ENCODE results near the gene HTR1D.
A peak's percentile ranks its signal among the peaks of the same experiment; 100 is the strongest.

Gene HTR1D

DNA sequence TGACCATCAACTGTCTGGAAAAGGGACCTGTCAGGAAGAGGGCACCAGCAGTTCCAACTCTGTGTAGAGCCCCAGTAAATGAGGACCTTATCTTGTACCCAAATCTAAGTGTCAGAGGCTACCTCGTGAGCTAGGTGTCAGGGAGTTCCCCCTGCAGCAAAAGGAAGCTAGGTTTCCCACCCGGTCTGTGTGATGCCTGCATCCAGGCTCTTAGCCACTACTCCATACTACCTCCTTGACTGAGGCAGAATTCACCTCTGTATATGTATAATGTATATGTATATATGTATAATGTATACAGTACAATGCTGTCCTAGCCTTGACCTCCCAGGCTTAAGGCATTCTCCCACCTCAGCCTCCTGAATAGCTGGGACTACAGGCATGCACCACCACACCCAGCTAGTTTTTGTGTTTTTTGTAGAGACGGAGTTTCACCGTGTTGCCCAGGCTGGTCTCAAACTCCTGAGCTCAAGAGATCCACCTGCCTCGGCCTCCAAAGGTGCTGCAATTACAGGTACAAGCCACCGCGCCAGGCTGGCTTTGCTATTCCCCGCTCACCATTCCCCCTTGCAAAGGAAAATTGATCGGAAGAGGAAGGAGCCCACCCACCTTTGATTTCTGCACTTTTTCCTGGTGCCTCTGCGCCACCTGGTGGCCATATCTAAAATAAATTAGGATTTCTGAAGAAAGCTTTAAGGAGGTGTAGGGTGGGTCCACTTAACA is 32.9 kb downstream of the HTR1D start:
- peak; percentile 40 for DNase-seq

DNA sequence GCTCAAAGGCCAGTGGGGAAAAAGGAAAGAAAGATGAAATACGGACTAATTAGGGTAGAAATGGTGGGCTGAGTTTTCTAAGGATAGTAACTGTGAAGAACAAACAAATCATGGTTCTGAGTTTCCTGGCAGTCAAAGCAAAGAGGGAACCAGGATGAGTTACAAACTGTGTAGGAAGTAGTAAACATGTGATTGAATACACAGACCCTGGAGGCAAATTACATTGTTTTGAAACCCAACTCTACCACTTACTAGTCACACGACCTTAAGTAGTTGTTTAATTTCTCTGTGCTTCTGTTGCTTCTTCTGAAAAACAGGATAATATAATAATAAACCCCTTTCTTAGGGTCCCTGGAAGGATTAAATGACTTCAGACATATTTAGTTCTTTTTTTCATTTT is 37.4 kb downstream of the HTR1D start:
- DNase-seq = no peak

DNA sequence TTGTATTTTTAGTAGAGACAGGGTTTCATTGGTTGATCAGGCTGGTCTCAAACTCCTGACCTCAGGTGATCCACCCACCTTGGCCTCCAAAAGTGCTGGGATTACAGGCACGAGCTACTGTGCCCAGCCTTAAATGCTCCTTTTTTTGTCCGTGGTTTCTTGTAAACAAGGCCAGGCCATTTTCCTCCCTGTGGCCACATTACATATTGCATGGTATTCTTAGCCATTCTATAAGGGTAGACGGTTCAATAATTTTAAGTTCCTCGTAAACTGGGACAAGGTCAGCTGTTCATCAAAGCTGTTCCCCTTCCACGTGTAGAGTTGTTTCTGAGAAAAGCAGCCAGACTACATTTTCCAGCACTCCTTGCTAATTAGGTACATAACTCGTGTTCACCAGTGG is 38.4 kb downstream of the HTR1D start:
- no peak for DNase-seq

DNA sequence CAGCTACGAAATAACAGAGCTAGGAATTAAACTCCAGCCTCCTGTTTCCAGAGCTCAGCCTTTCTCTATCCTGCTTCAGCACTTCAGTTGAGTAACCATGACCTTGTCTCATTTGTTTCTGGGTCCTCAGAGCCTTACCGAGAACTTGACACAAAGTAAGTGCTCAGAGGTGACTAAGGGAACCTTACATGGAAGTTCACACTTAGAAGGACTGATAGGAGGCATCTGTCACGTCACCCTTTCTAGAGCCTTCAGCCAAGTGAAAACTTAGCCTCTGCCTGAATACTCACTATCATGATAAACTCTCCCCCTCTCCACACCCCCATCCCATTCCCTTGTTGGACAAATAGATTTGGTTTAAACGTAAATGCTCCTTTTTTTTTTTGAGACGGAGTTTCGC is 38.9 kb downstream of the HTR1D start:
- no peak for DNase-seq

DNA sequence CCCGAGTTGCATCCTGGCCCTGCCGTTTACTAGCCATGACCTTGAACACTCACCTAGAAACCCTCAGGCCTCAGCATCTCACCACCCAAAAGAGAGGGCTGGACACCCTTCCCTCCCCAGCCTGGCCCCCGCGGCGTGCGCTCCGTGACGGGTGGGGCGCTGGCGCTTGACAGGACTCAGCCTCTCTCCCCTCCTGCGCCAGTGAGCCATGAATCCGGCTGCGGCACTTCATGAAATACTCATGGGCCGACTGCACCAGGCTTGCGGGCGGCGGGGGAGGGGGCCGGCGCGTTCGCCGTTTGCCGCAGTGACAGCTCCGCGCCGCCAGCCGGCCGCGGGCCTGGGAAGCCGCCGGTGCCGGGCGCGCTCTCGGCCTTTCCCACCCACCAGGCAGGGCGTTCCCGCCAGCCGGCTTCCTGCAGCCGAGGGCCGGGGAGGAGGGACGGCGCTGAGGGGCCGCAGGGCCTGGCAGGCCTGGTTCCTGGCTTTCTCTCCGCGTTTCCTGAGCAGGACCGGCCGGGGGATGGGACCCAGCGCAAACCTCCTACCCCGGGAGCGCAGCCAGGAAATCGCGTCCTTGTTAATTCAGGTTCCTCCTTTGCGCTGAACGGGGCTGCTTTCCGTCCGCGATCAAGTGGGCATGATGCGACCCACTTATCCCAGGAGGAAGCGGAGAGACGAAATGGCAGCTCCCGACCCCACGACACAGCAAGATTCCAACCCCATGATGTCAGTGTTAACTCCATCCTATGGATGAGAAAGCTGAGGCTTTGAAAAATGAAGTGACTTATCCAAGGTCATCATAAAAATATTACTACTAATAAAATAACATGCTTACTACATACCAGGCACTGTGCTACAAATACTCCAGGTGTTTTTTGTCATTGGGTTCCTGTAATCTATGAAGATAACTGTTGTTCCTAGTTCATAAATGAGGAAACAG is 39.6 kb downstream of the HTR1D start:
- peak; percentile 58 for DNase-seq

DNA sequence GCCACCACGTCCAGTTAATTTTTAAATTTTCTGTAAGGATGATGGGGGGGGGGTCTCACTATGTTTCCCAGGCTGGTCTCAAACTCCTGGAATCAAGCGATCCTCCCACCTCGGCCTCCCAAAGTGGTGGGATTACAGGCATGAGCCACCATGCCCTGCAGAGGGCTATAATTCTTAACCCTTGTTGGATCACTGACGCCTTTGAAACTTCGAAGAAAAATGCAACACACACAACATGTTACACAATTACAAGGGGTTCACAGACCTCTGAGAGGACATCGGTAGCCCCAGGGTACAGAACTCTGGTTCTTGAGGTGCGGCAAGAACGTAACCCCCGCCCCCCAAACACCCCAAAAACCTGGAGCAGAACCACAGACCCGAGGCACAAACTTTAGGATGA is 40.3 kb downstream of the HTR1D start:
- no peak for DNase-seq

DNA sequence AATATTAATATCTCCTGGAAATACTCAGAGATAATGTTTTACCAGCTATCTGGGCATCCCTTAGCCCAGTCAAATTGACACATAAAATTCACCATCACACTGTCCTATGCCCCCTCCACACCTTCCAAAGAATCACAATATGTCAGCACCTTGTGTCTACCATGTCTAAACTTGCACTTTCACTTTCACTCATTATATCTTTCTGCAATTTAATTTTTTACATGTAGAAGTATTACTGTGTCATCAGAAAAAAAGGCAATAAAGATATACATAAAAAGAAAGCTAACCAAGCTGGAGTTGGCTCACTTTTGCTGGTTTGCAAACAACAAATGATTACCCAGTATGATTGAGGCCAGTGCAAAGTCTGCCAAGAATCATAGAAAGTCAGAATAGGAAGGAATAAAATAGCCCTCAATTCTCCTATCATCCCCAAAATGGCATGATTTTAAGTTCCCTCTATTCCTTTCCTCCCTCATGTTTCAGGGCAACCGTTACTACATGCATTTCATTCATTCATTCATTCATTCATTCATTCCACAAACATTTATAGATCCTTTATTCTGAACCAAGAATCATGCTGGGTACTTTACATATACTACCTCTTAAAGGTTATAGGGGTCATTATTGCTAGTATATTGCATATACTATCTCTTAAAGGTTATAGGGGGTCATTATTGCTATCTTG is 42.7 kb downstream of the HTR1D start:
- no peak for DNase-seq

DNA sequence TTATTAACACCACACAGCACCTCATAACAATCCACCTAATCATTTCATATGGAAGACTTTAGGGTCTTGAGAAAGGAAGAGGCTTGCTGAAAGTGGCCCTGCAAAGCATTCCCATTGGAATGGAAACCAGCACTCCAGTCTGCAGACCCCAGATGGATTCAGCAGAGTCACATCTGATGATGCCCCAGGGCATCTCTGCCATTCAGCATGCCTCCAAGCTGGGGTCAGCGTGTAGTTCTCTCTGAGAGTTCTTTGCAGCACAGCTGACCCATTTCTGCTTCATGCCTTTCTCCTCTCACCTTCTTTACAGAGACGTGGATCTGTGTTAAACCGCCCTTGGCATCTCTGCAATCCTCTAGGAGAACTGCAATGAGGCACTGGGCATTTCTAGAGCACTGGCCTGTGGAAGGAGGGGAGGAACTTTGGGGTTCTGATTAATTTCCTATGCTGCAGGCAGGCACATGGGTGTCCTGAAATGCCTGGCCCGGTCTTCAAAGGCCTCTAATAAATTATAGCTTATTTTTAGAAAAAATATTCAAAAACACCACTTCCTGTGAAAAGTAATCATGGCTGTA is 46.0 kb downstream of the HTR1D start:
- DNase-seq = no peak

DNA sequence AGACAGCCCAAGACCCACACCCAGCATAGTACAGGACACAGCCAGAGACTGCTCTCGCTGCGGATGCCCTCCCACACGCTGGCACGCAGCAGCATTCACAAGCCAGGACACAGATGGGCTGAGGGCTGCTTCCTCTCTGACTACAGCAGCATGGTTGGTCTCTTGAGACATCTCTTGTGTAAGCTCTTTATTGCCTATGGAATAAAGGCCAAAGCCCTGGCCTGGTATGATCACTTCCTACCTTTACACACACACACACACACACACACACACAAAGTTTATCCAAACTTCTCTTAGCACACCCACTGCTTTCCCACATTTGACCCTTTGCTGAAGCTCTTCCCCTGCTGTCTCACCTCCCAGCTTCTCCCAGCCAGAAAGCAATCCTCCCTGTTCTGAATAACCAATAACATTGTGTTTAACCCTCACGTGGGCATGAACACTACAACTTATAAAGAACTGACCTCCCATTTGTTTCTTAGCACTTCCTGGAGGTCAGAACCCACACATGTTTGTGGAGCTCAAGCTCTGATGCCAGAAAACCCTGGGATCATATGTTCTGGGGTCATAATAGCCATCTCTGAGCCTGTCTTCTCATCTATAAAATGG is 47.5 kb downstream of the HTR1D start:
- peak; percentile 7 for DNase-seq

DNA sequence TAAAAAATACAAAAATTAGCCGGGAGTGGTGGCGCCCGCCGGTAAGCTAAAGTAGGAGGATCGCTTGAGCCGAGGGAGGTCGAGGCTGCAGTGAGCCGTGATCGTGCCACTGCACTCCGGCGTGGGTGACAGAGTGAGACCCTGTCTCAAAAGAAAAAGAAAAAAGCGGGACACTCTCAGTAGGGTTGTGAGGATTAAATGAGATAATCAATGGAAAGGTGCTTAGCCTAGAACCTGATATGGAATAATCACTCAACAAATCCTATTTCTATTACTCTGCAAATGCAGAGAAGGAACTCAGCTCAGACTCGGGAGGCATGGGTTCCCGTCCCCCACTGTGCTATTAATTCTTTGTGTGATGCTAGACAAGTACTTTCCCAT is 48.1 kb downstream of the HTR1D start:
- DNase-seq = no peak

DNA sequence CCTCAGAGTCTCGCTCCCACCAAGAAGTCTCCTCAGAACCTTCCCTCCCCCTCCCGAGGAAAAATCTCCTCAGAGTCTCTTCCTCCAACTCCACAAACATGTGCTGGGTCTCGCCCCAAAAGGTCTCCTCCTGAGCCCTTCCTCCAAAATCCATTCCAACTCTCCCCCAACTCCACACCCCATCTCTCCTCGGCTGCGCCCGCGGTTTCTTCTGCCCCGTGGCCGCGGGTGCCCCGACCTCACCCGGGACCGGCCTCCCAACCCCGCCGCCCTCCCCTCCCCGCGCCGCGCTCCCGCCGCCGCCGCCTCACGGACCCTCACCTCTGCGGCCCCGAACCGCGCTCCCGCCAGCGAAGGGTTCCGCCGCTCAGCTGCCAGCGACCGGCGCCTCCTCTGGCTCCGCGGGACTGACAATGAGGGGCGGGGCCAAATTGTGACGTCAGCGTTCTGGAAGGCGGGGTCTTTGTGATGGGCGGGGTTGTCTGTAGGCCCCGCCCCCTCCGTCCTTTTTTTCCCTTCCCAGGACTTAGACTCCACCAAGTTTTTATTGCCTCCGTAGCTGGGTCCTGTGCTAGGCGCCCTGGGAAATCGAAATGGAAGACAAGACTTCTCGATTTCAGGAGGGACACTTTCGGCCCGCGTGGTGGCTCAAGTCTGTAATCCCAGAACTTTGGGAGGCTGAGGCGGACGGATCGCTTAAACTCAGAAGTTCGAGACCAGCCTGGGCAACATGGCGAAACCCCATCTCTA is 48.7 kb downstream of the HTR1D start, which contains the start of gene LUZP1:
Gene LUZP1, minus strand, starts transcription at position 412 of the 750 bp plus-strand sequence.
- DNase-seq = peak; percentile 93

DNA sequence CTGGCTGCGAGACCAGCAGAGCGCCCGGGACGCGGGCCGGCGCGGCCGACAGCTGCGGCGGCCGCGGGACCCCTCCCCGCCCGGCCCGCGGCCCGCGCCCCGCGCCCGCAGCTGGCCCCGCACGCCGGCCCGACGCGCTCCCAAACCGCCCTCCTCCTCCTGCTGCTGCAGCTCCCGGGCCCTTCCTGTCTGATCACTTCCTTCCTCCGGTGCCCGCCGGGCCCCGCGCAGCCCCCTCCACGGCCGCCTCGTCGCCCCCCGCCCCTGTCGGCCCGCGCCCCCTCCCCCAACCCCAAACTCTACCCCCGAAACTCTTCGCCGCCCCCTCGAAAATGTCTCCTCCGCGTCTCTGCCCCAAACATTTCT is 49.2 kb downstream of the HTR1D start:
- no peak for DNase-seq

DNA sequence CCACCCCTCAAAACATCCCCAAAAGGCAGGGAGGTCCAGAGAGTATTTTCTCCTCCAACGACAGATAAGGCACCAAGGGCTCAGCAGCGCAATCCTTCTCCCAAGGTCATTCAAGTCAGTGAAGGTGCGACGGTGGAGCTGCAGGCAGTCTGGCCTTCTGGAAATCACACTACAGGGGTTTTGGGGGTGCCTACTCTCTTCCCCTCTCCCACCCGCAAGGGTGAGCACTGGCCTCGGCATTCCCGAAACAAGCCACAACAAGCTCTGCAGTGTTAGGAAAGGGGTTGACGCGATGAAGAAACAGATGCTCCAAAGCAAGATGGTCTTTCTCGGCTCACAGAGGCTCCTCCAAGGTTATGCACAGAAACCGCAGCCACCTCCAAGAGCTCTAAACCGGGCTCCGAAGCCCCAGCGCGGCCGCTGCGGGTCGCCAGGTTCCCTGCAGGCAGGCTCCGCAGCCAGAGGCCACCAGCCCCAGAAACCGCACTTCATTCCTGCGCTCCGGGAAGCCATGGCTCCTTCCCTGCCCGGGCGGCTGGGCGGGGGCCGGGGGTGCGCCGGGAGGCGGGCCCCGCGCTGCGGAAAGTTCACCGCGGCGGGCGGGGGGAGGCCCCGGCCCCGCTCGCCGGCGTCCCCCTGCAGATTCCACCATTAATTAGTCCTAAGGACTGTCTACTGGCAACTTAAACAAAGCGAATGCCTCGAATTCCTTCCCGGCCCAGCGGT is 49.8 kb downstream of the HTR1D start:
- DNase-seq = no peak

DNA sequence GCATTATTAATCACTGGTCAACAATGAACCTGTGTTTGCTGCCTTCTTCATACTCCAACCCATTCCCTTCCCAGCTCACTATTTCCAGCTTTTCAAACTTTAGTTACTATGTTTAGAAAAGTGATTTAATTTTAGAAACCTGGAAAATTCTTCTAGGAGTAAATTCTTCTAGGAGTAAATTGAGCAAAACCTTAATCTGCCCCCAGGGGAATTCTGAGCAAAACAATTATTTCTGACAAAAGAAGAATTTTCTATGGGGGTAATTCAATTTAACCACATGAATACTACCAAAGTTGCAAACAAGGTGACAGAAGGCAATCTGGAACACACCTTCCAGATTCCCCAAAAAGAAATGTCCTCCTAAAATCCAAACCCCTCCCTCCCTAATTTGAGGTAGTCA is 50.4 kb downstream of the HTR1D start:
- no peak for DNase-seq

DNA sequence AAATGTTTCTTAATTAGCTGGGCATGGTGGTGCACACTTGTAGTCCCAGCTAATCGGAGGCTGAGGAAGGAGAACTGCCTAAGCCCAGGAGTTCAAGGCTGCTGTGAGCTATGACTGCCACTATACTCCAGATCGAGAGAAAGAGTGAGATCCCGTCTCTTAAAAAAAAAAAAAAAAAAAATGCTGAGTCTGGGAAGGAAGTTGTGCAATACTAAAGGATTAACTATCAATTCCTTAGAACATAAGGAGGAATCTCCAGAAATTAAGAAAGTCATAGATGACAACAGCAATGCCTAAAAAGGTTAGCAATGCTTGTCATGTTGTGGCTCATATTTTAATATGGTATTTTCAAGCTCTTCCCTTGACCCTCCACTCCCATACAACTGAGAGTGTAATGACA is 53.9 kb downstream of the HTR1D start:
- DNase-seq = no peak

DNA sequence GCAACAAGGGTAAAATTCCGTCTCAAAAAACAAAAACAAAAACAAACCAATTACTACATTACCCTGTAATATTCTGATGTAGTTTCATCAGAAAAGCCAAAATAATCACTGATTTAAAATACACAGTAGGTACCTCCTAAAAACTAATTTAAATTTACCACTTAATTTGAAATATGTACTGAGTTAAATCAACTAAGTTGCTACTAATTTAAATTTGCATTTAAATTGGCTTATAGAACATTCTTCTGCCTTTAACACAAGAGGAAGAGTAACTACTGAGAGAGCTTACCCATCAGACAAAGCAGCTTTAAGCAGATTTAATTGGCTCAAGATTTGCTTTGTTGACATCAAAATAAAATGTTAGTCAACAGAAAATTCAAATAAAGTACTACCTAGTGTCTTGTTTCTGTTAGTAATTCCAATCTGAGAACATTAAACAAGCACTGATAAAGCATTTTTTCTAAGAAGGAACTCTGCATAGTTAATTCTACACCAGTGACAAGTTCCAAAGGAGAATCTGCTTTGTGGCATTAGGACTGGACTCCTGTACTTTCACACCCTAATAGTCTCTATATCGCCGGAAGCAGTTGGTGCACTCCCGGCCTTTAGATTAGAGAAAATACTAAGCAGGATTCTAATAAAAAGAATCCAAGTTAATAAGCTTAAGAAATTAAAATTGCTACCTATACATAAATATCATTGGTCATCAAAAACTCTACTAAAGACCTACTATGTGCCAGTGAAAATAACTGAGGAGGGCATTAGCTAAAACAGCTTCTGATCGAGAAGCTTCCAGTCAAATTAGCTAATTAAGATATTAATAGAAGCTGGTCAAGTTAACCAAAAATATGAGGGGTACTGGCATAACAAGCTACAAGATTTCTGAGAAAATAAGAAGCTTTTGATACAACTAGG is 57.1 kb downstream of the HTR1D start:
- no peak for DNase-seq

DNA sequence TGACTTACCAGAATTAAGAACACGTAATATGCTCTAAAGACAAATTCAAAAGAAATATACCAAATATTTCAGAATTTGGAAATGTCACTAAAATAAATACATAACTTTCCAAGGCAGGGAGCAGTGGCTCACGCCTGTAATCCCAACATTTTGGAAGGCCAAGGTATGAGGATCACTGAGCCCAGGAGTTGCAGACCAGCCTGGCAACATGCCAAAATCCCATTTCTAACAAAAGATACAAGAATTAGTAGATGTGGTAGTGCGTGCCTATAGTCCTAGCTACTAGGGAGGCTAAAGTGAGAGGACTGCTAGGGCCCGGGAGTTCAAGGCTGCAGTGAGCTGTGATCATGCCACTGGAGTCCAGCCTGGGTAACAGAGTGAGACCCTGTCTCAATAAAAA is 60.4 kb downstream of the HTR1D start:
- no peak for DNase-seq

DNA sequence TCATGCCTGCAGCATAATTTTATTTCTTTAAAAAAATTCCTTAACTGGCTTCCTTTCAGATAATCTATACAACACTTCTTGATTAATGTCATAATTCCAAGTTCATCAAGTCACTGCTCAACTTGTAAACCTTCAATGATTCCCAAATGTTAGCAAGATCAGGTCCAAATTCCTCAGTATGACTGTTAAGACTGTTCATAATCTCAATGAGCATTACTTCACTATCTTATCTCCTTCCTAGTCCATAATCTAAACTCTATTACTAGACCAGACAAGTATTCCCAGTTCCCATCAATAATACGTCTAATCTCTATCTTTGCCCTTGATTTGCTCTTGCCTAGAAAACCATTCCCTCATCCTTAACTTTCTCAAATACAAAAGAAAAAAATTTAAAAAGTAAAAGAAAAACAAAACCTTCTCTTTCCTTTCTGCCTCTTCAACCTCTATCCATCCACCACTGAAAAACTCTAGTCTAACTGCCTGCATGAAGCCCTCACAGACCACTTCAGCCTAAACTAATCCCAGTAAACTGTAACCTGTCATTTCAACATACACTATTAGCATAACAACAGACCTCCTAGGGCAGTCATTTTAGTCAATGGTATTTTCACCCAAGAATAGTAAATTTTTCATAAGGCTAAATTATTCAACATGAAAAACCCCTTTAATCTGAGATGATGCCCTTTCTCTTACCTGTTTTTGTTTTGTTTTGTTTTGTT is 64.2 kb downstream of the HTR1D start:
- no peak for DNase-seq

DNA sequence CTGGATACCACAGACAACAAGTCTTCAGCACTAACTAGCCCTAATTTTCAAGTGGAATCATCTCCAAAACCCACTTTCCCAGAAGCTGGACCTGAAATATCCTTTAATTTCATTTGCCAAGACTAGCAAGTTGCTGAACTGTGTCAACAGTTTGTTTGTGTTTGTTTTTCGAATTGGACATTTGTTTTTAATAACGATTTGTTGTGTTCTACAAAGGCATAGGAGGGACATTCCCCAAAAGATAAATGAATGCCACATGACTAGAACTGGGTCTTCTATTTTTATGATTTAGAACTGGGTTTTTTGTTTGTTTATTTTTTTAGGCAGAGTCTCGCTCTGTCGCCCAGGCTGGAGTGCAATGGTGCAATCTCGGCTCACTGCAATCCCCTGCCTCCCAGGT is 66.6 kb downstream of the HTR1D start:
- DNase-seq = no peak

DNA sequence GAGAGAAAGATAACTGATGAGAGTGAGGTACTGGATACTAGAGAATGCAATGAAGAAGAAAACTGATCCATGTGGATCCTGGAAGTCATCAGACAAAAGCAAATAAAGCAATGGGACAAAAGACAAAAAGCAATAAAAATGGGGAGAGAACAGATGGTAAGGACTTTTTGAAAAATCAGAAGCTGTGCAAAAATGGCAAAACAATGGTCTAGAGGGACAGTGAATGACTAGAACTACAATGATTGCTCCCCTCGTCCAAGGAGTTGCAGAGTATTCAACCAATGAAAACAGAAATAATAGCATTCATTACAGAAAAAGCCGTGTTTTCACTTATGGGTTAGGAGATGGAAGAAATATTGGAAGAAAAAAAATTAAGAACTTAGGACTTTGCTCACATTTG is 67.2 kb downstream of the HTR1D start:
- DNase-seq = no peak

Data from midbrain (tissue), 1 donor.